ENCODE measurements around the gene PIP4K2A.

Gene PIP4K2A

DNA sequence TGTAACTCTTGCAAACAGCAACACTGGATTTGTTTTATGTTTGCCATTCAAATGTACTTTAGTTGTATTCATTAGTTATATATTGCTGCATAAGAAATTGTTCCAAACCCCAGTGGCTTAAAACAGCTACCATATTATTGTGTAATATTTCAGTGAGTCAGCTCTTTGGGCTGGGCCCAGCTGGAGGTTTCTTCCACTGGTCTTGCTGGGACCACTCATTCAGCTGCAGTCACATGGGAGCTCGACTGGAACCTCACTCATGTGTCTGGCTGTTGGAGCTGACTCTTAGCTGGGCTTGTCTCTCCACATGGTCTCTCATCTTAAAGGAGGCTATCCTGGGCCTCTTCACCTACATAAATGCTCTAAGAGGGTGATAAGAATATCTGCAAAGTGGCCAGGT is 23.2 kb upstream of the PIP4K2A start:
- no peaks in the 10 kb centered on the region for H3K79me2 ChIP-seq (ENCODE audit: control insufficient read depth, insufficient read depth, low read length, poor library complexity)

GRCh38 chr10:22736134-22736533 is 21.8 kb upstream of the PIP4K2A start:
- Histone ChIP-seq H3K27me3 (ENCODE audit: insufficient read depth, low read length) (no peaks in the 10 kb centered on the region), H2AK5ac (ENCODE audit: low read length) (no peak overlapping the region), H4K91ac (ENCODE audit: low read depth, low read length) (no peak overlapping the region), H2BK5ac (ENCODE audit: low read depth, low read length, poor library complexity) (no peak overlapping the region), H3K23ac (ENCODE audit: low read length) (no peak overlapping the region), H3K4ac (ENCODE audit: low read depth, low read length) (no peak overlapping the region), H2AFZ (ENCODE audit: insufficient read depth, low read length, poor library complexity) (no peak overlapping the region), H2BK120ac (ENCODE audit: insufficient read depth, low read length, poor library complexity) (no peak overlapping the region), H2BK12ac (ENCODE audit: low read length) (no peak overlapping the region), H4K8ac (ENCODE audit: low read depth, low read length) (no peak overlapping the region), H4K12ac (ENCODE audit: low read depth, low read length) (no peak overlapping the region), H3K18ac (ENCODE audit: low read length) (no peak overlapping the region), H3K4me1 (ENCODE audit: control insufficient read depth in 1 of 2, insufficient read depth in 2 of 2, low read length in 2 of 2) (peaks cover 2 to 3% of the 10 kb centered on the region in 2 experiments), H3K79me1 (ENCODE audit: low read length) (no peaks in the 10 kb centered on the region), H3K79me2 (ENCODE audit: control insufficient read depth, insufficient read depth, low read length, poor library complexity) (no peaks in the 10 kb centered on the region), H3K9ac (ENCODE audit: low read length) (no peak overlapping the region), H3K14ac (ENCODE audit: low read length) (no peak overlapping the region), H3K36me3 (ENCODE audit: control insufficient read depth in 1 of 2, insufficient read depth in 2 of 2, low read length in 2 of 2) (no peaks in the 10 kb centered on the region), H3K9me3 (ENCODE audit: insufficient read depth, low read depth, low read length) (no peaks in the 10 kb centered on the region), H3K4me2 (ENCODE audit: low read length) (no peak overlapping the region), H3K27ac (ENCODE audit: low read depth, low read length) (no peak overlapping the region), H3K4me3 (ENCODE audit: low read depth, low read length) (no peak overlapping the region)
- DNase-seq: no peak

More for the DNA sequence above, 23.2 kb upstream of the PIP4K2A start:
- Histone ChIP-seq H3K14ac (ENCODE audit: low read length) (peak overlapping the region; percentile 48), H3K36me3 (ENCODE audit: control insufficient read depth in 1 of 2, insufficient read depth in 2 of 2, low read length in 2 of 2) (no peaks in the 10 kb centered on the region), H3K4me3 (ENCODE audit: low read depth, low read length) (no peak overlapping the region), H3K4ac (ENCODE audit: low read depth, low read length) (no peak overlapping the region), H3K4me2 (ENCODE audit: low read length) (no peak overlapping the region), H3K79me1 (ENCODE audit: low read length) (no peaks in the 10 kb centered on the region), H2AFZ (ENCODE audit: insufficient read depth, low read length, poor library complexity) (no peak overlapping the region), H2BK5ac (ENCODE audit: low read depth, low read length, poor library complexity) (peak overlapping the region; percentile 4), H4K8ac (ENCODE audit: low read depth, low read length) (peak overlapping the region; percentile 4), H4K12ac (ENCODE audit: low read depth, low read length) (no peak overlapping the region), H2AK5ac (ENCODE audit: low read length) (peak overlapping the region; percentile 41), H4K91ac (ENCODE audit: low read depth, low read length) (peak overlapping the region; percentile 24), H3K18ac (ENCODE audit: low read length) (no peak overlapping the region), H3K27ac (ENCODE audit: low read depth, low read length) (no peak overlapping the region), H3K9ac (ENCODE audit: low read length) (no peak overlapping the region), H2BK120ac (ENCODE audit: insufficient read depth, low read length, poor library complexity) (peak overlapping the region; percentile 33), H3K27me3 (ENCODE audit: insufficient read depth, low read length) (no peaks in the 10 kb centered on the region), H2BK12ac (ENCODE audit: low read length) (peak overlapping the region; percentile 61), H3K9me3 (ENCODE audit: insufficient read depth, low read depth, low read length) (no peaks in the 10 kb centered on the region), H3K4me1 (ENCODE audit: control insufficient read depth in 1 of 2, insufficient read depth in 2 of 2, low read length in 2 of 2) (peaks cover 2 to 3% of the 10 kb centered on the region in 2 experiments), H3K23ac (ENCODE audit: low read length) (no peak overlapping the region)
- peak; percentile 27 to 62 for DNase-seq
- no CpG with 5 or more reads among the region's 1 CpG for WGBS (ENCODE audit: extremely low coverage, insufficient coverage, insufficient read length)

DNA sequence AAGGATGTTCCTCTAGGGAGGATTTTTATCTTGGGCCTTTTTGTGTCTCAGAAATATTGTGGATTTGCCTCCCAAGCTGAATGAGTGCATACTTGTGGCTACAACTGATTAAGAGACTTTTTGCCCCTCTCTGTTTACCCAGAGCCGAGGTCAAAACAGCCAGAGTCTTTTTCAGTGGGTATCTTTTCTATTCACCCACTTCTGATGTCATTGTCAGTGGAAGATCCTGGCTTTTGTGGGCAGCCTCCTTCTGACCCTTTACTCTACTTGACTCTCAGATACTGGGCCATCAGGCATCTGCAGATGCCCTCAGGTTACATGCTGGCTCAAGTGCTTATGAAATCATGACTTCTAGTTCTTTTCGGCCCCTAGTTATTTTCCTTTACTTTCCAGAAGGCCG is 19.6 kb upstream of the PIP4K2A start:
- H3K23ac ChIP-seq (ENCODE audit: low read length): no peak overlapping the region
- no peak overlapping the region for H3K9ac ChIP-seq (ENCODE audit: low read length)
- H3K18ac ChIP-seq (ENCODE audit: low read length): no peak overlapping the region
- H2AK5ac ChIP-seq (ENCODE audit: low read length): no peak overlapping the region
- H3K4me3 ChIP-seq (ENCODE audit: low read depth, low read length): no peak overlapping the region
- H3K9me3 ChIP-seq (ENCODE audit: insufficient read depth, low read depth, low read length): no peaks in the 10 kb centered on the region
- H3K4me2 ChIP-seq (ENCODE audit: low read length): no peak overlapping the region
- H3K36me3 ChIP-seq (ENCODE audit: control insufficient read depth in 1 of 2, insufficient read depth in 2 of 2, low read length in 2 of 2): no peaks in the 10 kb centered on the region
- H2BK12ac ChIP-seq (ENCODE audit: low read length): no peak overlapping the region
- H4K8ac ChIP-seq (ENCODE audit: low read depth, low read length): no peak overlapping the region
- no peaks in the 10 kb centered on the region for H3K79me1 ChIP-seq (ENCODE audit: low read length)
- no peak overlapping the region for H4K12ac ChIP-seq (ENCODE audit: low read depth, low read length)
- H4K91ac ChIP-seq (ENCODE audit: low read depth, low read length): no peak overlapping the region
- no CpG with 5 or more reads among the region's 3 CpGs for WGBS (ENCODE audit: extremely low coverage, insufficient coverage, insufficient read length)
- peak; percentile 80 to 88 for DNase-seq
- H3K27me3 ChIP-seq (ENCODE audit: insufficient read depth, low read length): no peaks in the 10 kb centered on the region
- peaks cover 2 to 3% of the 10 kb centered on the region in 2 experiments for H3K4me1 ChIP-seq (ENCODE audit: control insufficient read depth in 1 of 2, insufficient read depth in 2 of 2, low read length in 2 of 2)
- H3K79me2 ChIP-seq (ENCODE audit: control insufficient read depth, insufficient read depth, low read length, poor library complexity): no peaks in the 10 kb centered on the region
- no peak overlapping the region for H3K14ac ChIP-seq (ENCODE audit: low read length)
- no peak overlapping the region for H2BK120ac ChIP-seq (ENCODE audit: insufficient read depth, low read length, poor library complexity)
- no peak overlapping the region for H3K27ac ChIP-seq (ENCODE audit: low read depth, low read length)
- H3K4ac ChIP-seq (ENCODE audit: low read depth, low read length): no peak overlapping the region
- H2AFZ ChIP-seq (ENCODE audit: insufficient read depth, low read length, poor library complexity): no peak overlapping the region
- peak overlapping the region; percentile 31 for H2BK5ac ChIP-seq (ENCODE audit: low read depth, low read length, poor library complexity)

GRCh38 chr10:22727663-22728062 is 13.3 kb upstream of the PIP4K2A start:
- Histone ChIP-seq H3K4ac (ENCODE audit: low read depth, low read length) (no peak overlapping the region), H2AK5ac (ENCODE audit: low read length) (no peak overlapping the region), H3K27ac (ENCODE audit: low read depth, low read length) (no peak overlapping the region), H2AFZ (ENCODE audit: insufficient read depth, low read length, poor library complexity) (no peak overlapping the region), H4K91ac (ENCODE audit: low read depth, low read length) (no peak overlapping the region), H3K18ac (ENCODE audit: low read length) (no peak overlapping the region), H2BK12ac (ENCODE audit: low read length) (no peak overlapping the region), H3K23ac (ENCODE audit: low read length) (no peak overlapping the region), H3K36me3 (ENCODE audit: control insufficient read depth in 1 of 2, insufficient read depth in 2 of 2, low read length in 2 of 2) (no peaks in the 10 kb centered on the region), H3K9ac (ENCODE audit: low read length) (no peak overlapping the region), H3K79me1 (ENCODE audit: low read length) (no peaks in the 10 kb centered on the region), H3K9me3 (ENCODE audit: insufficient read depth, low read depth, low read length) (no peaks in the 10 kb centered on the region), H3K14ac (ENCODE audit: low read length) (no peak overlapping the region), H3K4me2 (ENCODE audit: low read length) (no peak overlapping the region), H2BK5ac (ENCODE audit: low read depth, low read length, poor library complexity) (no peak overlapping the region), H3K27me3 (ENCODE audit: insufficient read depth, low read length) (no peaks in the 10 kb centered on the region), H3K4me1 (ENCODE audit: control insufficient read depth in 1 of 2, insufficient read depth in 2 of 2, low read length in 2 of 2) (no peaks in the 10 kb centered on the region), H4K12ac (ENCODE audit: low read depth, low read length) (no peak overlapping the region), H3K79me2 (ENCODE audit: control insufficient read depth, insufficient read depth, low read length, poor library complexity) (no peaks in the 10 kb centered on the region), H2BK120ac (ENCODE audit: insufficient read depth, low read length, poor library complexity) (no peak overlapping the region), H4K8ac (ENCODE audit: low read depth, low read length) (no peak overlapping the region), H3K4me3 (ENCODE audit: low read depth, low read length) (no peak overlapping the region)
- no peak for DNase-seq
- WGBS (ENCODE audit: extremely low coverage, insufficient coverage, insufficient read length): no CpG with 5 or more reads among the region's 3 CpGs

Data from trophoblast cell (in vitro differentiated cells and primary cell).